OCI-LY3 (cell line): ENCODE measurements around the gene CYP3A4.
"Not testable (repeated sequence)": the region's sequence is repeated elsewhere in the genome, so short reads cannot be mapped to it uniquely, and the experiment has no call there.

Source experiments
- H2AFZ ChIP-seq: fragments of 200-600, 300-600 bp; shearing (Covaris generic); 2 replicates; pipeline ENCODE4 v1.6.0; 2014; ENCODE audit warnings: antibody characterized with exemption, low read depth, low read length
- H3K27ac ChIP-seq: fragments of 200-600, 300-600 bp; sonication (generic); 2 replicates; pipeline ENCODE4 v1.5.1; 2014; ENCODE audit warnings: mild to moderate bottlenecking, low read length, moderate library complexity, mixed read lengths
- H3K27me3 ChIP-seq: fragments of 200-600, 300-600 bp; sonication (generic); 2 replicates; pipeline ENCODE4 v1.6.1; 2014; ENCODE audit warnings: low read depth, low read length, mixed read lengths
- H3K36me3 ChIP-seq: fragments of 200-600, 300-600 bp; sonication (generic); replicated peaks from 2 replicates; pipeline ENCODE3; 2014; ENCODE audit warnings: low read depth, low read length, mixed read lengths
- H3K4me1 ChIP-seq: fragments of 300-600, 200-600 bp; sonication (generic); 2 replicates; pipeline ENCODE4 v1.6.1; 2014; ENCODE audit warnings: low read length, mixed read lengths
- H3K4me2 ChIP-seq: fragments of 200-600, 300-600 bp; sonication (generic); 2 replicates; pipeline ENCODE4 v1.6.1; 2014; ENCODE audit warnings: low read length, mixed read lengths
- H3K4me3 ChIP-seq: fragments of 300-600, 200-600 bp; sonication (generic); 2 replicates; pipeline ENCODE4 v1.5.1; 2014; ENCODE audit warnings: antibody characterized with exemption, mild to moderate bottlenecking, low read length, moderate library complexity
- H3K79me2 ChIP-seq: fragments of 300-600, 200-600 bp; shearing (Covaris generic); 2 replicates; pipeline ENCODE4 v1.6.1; 2014; ENCODE audit warnings: mild to moderate bottlenecking, low read length, mixed read lengths
- H3K9ac ChIP-seq: fragments of 300-600, 200-600 bp; shearing (Covaris generic); 2 replicates; pipeline ENCODE4 v1.6.0; 2014; ENCODE audit warnings: mild to moderate bottlenecking, low read length, moderate library complexity
- H3K9me3 ChIP-seq: fragments of 200-600, 300-600 bp; shearing (Covaris generic); 2 replicates; pipeline ENCODE4 v1.6.1; 2014; ENCODE audit warnings: low read length, mixed read lengths; ENCODE audit not compliant: insufficient read depth
- H4K20me1 ChIP-seq: fragments of 200-600, 300-600 bp; sonication (generic); 2 replicates; pipeline ENCODE4 v1.6.1; 2016; ENCODE audit warnings: low read length, mixed read lengths; ENCODE audit not compliant: insufficient read depth
- EZH2phosphoT487 ChIP-seq: fragments of 200-600 bp; shearing (Covaris generic); IDR thresholded peaks from 2 replicates; pipeline ENCODE4 v1.6.1; 2018; ENCODE audit warnings: antibody characterized with exemption, mixed run types, low read depth
- TF ChIP-seq, protein P1 (sequence below): fragments of 200-600, 300-600 bp; sonication (generic); IDR thresholded peaks from 2 replicates; pipeline ENCODE4 v1.5.1; 2014; ENCODE audit warnings: antibody characterized with exemption, low read length, low read depth

CYP3A4 gene

DNA sequence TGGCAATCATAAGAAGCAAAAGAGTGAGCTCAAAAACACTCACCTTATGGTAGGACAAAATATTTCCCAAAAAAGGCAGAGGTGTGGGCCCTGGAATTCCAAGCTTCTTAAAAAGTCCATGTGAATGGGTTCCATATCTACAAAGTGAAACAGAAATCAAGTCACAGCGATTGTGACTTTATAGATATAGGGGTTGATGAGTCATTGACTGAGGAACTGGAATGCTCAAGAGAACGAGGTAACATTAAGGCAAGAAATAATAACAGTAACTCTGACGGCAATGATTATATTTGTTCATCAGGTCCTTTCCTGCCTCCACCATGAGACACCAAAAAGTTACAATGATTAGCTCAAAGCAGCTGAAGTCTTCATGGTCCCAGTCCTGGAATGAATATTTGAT, 4.0 kb downstream of the CYP3A4 start:
- Histone ChIP-seq H4K20me1 (no peaks in the 10 kb centered on the region), H3K9ac (no peak overlapping the region), H3K4me3 (no peak overlapping the region), H3K36me3 (no peaks in the 10 kb centered on the region), H3K27me3 (peaks cover 66% of the 10 kb centered on the region), H3K9me3 (no peaks in the 10 kb centered on the region), H3K27ac (no peak overlapping the region), H2AFZ (no peak overlapping the region), H3K79me2 (no peaks in the 10 kb centered on the region), H3K4me2 (no peak overlapping the region), H3K4me1 (no peaks in the 10 kb centered on the region)
- no peak for TF ChIP-seq EZH2phosphoT487
- TF ChIP-seq, protein P1, sequence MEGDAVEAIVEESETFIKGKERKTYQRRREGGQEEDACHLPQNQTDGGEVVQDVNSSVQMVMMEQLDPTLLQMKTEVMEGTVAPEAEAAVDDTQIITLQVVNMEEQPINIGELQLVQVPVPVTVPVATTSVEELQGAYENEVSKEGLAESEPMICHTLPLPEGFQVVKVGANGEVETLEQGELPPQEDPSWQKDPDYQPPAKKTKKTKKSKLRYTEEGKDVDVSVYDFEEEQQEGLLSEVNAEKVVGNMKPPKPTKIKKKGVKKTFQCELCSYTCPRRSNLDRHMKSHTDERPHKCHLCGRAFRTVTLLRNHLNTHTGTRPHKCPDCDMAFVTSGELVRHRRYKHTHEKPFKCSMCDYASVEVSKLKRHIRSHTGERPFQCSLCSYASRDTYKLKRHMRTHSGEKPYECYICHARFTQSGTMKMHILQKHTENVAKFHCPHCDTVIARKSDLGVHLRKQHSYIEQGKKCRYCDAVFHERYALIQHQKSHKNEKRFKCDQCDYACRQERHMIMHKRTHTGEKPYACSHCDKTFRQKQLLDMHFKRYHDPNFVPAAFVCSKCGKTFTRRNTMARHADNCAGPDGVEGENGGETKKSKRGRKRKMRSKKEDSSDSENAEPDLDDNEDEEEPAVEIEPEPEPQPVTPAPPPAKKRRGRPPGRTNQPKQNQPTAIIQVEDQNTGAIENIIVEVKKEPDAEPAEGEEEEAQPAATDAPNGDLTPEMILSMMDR = no peak

- TF ChIP-seq, protein P1 = no peak
- no peak for TF ChIP-seq EZH2phosphoT487
- Histone ChIP-seq H3K27ac (no peak overlapping the region), H3K9me3 (no peaks in the 10 kb centered on the region), H3K9ac (no peak overlapping the region), H4K20me1 (no peaks in the 10 kb centered on the region), H3K4me2 (no peak overlapping the region), H3K4me1 (no peaks in the 10 kb centered on the region), H3K4me3 (no peak overlapping the region), H3K36me3 (no peaks in the 10 kb centered on the region), H3K27me3 (peaks cover 60% of the 10 kb centered on the region), H2AFZ (no peak overlapping the region), H3K79me2 (no peaks in the 10 kb centered on the region)
Observed at GRCh38 chr7:99778880-99779279, 5.1 kb downstream of the CYP3A4 start.

DNA sequence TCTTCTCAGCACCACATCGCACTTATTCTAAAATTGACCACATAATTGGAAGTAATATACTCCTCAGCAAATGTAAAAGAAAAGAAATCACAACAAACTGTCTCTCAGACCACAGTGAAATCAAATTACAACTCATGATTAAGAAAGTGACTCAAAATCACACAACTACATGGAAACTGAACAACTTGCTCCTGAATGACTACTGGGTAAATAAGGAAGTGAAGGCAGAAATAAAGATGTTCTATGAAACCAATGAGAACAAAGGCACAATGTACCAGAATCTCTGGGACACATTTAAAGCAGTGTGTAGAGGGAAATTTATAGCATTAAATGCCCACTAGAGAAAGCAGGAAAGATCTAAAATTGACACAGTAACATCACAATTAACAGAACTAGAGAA, 10.6 kb downstream of the CYP3A4 start:
- H3K4me2 ChIP-seq, H3K9ac ChIP-seq, H4K20me1 ChIP-seq, H3K4me1 ChIP-seq, H3K79me2 ChIP-seq, H3K4me3 ChIP-seq, H3K9me3 ChIP-seq, H2AFZ ChIP-seq, H3K36me3 ChIP-seq, H3K27ac ChIP-seq: not testable (repeated sequence)
- H3K27me3 ChIP-seq = peaks cover 52% of the 10 kb centered on the region

DNA sequence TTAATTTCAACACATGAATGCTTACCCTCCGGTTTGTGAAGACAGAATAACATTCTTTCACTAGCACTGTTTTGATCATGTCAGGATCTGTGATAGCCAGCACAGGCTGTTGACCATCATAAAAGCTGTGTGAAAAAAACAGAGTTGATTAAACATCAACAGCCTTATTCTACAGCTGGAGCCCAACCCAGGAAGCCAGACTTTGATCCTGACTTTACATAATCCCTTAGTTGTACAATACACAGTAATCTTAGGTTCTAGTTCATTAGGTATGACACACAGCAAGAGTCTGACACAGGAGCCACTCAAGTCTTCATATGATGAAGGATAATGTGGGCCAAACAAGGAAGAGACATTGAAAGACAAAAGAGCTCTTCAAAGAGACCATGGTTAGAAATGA, 11.4 kb downstream of the CYP3A4 start:
- Histone ChIP-seq H3K9ac (no peak overlapping the region), H3K9me3 (no peaks in the 10 kb centered on the region), H2AFZ (no peak overlapping the region), H3K79me2 (no peaks in the 10 kb centered on the region), H3K27ac (no peak overlapping the region), H3K4me2 (no peak overlapping the region), H4K20me1 (no peaks in the 10 kb centered on the region), H3K4me1 (peaks cover 5% of the 10 kb centered on the region), H3K4me3 (no peak overlapping the region), H3K27me3 (peaks cover 52% of the 10 kb centered on the region), H3K36me3 (no peaks in the 10 kb centered on the region)
- TF ChIP-seq, protein P1 = no peak
- no peak for TF ChIP-seq EZH2phosphoT487

DNA sequence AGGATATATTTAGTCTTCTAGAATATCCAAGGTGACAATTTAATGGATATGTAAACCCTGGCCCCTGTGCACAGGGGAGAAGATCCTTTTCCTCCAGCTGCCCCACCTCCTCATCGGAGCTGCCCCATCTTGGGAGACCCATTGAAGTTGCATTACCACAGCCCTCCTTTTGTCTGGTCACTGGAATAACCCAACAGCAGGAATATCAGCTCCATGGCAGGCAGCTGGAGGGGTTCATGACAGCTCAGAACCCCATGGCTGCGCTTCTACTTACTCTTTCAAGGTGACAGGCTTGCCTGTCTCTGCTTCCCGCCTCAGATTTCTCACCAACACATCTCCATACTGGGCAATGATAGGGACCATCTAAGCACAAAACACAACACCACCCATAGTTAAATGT, 14.5 kb downstream of the CYP3A4 start:
- H3K27me3 ChIP-seq = peaks cover 76% of the 10 kb centered on the region
- H3K9me3 ChIP-seq, H3K27ac ChIP-seq: not testable (repeated sequence)

More for the DNA sequence above, 14.5 kb downstream of the CYP3A4 start:
- H3K4me1 ChIP-seq, H3K4me2 ChIP-seq, H2AFZ ChIP-seq, H3K79me2 ChIP-seq, H3K9ac ChIP-seq, H3K4me3 ChIP-seq, H3K36me3 ChIP-seq, H4K20me1 ChIP-seq: not testable (repeated sequence)
